ENCODE results near the gene TMEM114.

Gene TMEM114

DNA sequence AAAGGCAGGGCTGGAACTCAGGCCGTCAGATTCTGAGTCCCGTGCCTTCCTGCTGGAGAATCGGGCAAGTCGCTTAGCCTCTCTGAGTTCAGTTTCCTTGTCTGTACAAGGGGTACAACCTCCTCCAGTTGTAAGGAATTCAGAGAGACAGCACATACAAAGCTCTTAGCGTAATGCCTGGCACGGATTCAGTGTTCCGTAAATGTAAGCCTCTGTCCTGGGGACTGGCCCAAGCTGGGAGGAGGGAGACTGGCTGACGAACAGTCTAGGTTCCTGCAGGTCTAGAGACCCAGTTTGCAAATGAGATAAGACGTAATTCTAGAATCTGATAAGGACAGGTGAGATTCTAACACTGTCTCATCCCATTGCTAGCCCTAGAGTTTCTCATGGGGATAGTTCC is 41.1 kb upstream of the TMEM114 start:
- H3K27me3 ChIP-seq (ENCODE audit: insufficient read depth, low read depth, severe bottlenecking), result no peaks in the 10 kb centered on the region
- no peak overlapping the region for H3K27ac ChIP-seq
- H3K4me3 ChIP-seq (ENCODE audit: low read depth, low read length), result no peak overlapping the region
- H3K9me3 ChIP-seq (ENCODE audit: severe bottlenecking), result no peaks in the 10 kb centered on the region
- H3K36me3 ChIP-seq, result peaks cover 76% of the 10 kb centered on the region
- no peak for DNase-seq
- no peak for TF ChIP-seq CTCF (IDR thresholded peaks at IDR 0.05; ENCODE audit: low read depth, low read length)

- Histone ChIP-seq H3K27me3 (ENCODE audit: insufficient read depth, low read depth, severe bottlenecking) (no peaks in the 10 kb centered on the region), H3K4me3 (ENCODE audit: low read depth, low read length) (no peak overlapping the region), H3K9me3 (ENCODE audit: severe bottlenecking) (no peaks in the 10 kb centered on the region), H3K27ac (no peak overlapping the region), H3K36me3 (peaks cover 75% of the 10 kb centered on the region)
- DNase-seq, result no peak
- TF ChIP-seq CTCF (IDR thresholded peaks at IDR 0.05; ENCODE audit: low read depth, low read length), result no peak
Measured at GRCh38 chr16:8630255-8630953, 40.1 kb upstream of the TMEM114 start.

- Histone ChIP-seq H3K9me3 (ENCODE audit: severe bottlenecking) (no peaks in the 10 kb centered on the region), H3K27me3 (ENCODE audit: insufficient read depth, low read depth, severe bottlenecking) (no peaks in the 10 kb centered on the region), H3K27ac (no peak overlapping the region), H3K36me3 (peaks cover 72% of the 10 kb centered on the region), H3K4me3 (ENCODE audit: low read depth, low read length) (no peak overlapping the region)
- TF ChIP-seq CTCF (IDR thresholded peaks at IDR 0.05; ENCODE audit: low read depth, low read length), result no peak
- no peak for DNase-seq
Measured at GRCh38 chr16:8628981-8629725, 38.8 kb upstream of the TMEM114 start.

DNA sequence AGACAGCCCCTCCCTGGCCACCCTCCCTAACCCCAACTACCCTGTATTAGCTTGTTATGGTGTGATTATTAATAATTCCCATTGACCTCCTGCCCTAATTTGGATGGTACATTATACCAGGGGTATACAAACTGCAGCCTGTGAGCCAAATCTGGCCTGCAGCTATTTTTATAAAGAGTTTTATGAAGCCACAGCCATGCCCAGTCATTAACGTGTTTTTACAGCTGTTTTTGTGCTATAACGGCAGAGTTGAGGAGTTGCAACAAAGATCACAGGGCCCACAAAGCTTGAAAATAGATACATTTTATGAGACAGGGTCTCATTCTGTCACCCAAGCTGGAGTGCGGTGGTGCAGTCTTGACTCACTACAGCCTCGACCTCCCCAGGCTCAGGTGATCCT is 37.1 kb upstream of the TMEM114 start:
- Histone ChIP-seq H3K36me3 (peaks cover 67% of the 10 kb centered on the region), H3K4me3 (ENCODE audit: low read depth, low read length) (no peak overlapping the region), H3K27ac (no peak overlapping the region), H3K27me3 (ENCODE audit: insufficient read depth, low read depth, severe bottlenecking) (no peaks in the 10 kb centered on the region), H3K9me3 (ENCODE audit: severe bottlenecking) (no peaks in the 10 kb centered on the region)
- no peak for TF ChIP-seq CTCF (IDR thresholded peaks at IDR 0.05; ENCODE audit: low read depth, low read length)
- DNase-seq, result no peak

DNA sequence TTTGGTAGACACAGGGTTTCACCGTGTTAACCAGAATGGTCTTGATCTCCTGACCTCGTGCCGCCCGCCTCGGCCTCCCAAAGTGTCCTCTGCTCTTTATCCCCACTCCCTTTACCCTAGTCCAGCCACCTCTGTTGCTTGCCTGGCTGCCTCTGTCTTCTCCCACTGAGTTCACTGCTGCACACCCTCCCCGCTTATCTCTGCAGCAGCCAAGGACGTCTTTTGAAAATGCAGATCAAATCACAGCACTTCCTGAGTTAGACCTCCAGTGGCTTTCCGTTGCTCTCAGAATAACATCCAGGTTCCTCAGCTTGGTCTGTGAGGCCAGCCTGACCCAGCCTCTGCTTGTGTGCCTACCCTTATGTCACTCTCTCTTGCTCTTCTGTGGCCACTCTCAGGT is 36.6 kb upstream of the TMEM114 start:
- no peak for TF ChIP-seq CTCF (IDR thresholded peaks at IDR 0.05; ENCODE audit: low read depth, low read length)
- no peak overlapping the region for H3K4me3 ChIP-seq (ENCODE audit: low read depth, low read length)
- DNase-seq, result no peak
- no peak overlapping the region for H3K27ac ChIP-seq
- H3K27me3 ChIP-seq (ENCODE audit: insufficient read depth, low read depth, severe bottlenecking), result no peaks in the 10 kb centered on the region
- H3K36me3 ChIP-seq, result peaks cover 62% of the 10 kb centered on the region
- no peaks in the 10 kb centered on the region for H3K9me3 ChIP-seq (ENCODE audit: severe bottlenecking)

Measured in WERI-Rb-1 (cell line).